ENCODE data around the gene SPATA2L.

Gene SPATA2L

DNA sequence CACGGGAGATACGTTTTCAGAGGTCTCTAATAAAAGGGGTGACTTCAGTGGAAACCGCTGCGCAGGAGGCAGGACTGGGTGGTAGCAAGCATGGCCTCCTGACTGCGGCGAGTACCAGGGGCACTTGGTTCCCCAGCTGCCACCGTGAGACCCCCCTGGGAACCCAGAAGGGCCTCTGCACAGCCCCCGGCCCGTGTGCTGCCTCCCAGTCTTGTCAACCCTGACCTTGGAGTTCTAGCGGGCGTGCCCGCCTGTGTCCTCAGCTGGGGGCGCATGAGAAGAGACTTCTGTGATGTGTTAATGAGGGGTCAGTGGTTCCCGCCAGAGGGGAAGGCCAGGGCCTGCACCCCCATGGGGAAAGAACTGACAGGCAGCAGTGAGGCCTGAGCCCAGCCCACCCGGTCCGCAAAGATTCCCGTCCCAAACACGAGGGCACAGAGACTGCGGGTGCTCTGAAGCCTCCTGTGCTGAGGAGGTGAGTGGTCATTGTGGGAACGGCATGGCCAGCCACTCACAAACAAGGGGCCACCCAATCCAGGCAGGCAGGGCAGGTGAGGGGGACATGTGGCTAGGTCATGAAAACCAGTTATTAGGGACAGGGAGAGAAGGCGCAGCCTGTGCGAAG lies 29.2 kb upstream of the SPATA2L start:
- intact Hi-C loops (cut with DNase I): no loop called here
- DNase-seq: no peak

DNA sequence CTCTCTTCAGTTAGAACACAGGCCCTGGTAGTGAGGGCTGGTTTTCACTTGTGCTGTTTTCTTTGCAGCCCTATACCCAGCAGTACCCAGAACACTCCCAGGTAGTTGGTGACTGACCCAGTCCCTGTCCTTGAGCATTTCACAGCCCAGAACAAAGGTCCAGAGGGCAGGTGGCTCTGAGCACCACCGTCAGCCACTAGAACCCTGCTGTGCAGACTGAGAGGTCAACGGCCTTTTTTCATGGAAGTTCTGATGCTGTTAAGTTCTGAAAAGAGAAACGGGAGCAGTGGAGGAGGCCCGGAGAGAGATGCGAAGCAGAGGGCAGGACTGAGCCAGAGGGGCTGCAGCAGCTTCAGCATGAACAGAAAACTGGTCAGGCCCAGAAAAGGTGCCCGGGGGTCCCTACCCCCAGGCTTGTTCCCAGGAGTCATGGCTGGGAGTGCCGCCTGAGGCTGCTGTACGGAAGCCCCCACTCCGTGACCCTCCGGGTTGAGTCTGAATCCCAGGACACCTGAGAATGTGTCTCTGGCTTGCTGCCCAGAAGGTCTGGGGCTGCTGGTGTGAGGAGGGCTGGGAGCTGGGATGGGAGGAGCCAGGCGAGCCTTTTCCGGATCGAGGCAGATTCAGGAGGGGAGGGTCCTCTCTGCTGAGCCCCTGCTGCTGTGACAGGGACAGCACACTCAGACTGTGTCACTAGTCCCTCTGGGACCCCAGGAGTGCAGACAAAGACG lies 28.5 kb upstream of the SPATA2L start:
- no peak for DNase-seq
- intact Hi-C loops (cut with DNase I): no loop called here

DNA sequence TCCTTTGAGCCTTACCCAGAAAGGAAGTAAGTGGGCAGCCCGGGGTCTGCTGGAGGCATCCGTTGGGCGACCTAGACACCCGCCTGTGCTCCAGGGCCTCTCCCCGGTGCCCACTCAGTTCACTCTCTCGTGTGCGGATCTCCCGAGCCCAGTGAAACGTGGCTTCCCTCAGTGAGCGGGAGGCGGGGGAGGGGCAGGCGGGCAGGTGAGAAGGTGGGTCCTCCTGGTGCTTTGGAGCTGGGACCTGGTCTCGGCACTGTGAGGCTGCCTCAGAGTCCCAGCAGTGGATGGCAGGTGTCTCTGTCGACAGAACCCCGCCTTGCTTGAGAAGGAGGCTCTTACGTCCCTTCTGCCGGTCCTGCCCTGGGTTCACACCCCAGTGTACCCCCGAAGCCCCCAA lies 27.8 kb upstream of the SPATA2L start:
- DNase-seq: no peak
- intact Hi-C loops (cut with DNase I): no loop called here

GRCh38 chr16:89727406-89728120 lies 26.1 kb upstream of the SPATA2L start:
- intact Hi-C loops (cut with DNase I): no loop called here
- peak in 1 of 42 donors; percentile 26 for DNase-seq

DNA sequence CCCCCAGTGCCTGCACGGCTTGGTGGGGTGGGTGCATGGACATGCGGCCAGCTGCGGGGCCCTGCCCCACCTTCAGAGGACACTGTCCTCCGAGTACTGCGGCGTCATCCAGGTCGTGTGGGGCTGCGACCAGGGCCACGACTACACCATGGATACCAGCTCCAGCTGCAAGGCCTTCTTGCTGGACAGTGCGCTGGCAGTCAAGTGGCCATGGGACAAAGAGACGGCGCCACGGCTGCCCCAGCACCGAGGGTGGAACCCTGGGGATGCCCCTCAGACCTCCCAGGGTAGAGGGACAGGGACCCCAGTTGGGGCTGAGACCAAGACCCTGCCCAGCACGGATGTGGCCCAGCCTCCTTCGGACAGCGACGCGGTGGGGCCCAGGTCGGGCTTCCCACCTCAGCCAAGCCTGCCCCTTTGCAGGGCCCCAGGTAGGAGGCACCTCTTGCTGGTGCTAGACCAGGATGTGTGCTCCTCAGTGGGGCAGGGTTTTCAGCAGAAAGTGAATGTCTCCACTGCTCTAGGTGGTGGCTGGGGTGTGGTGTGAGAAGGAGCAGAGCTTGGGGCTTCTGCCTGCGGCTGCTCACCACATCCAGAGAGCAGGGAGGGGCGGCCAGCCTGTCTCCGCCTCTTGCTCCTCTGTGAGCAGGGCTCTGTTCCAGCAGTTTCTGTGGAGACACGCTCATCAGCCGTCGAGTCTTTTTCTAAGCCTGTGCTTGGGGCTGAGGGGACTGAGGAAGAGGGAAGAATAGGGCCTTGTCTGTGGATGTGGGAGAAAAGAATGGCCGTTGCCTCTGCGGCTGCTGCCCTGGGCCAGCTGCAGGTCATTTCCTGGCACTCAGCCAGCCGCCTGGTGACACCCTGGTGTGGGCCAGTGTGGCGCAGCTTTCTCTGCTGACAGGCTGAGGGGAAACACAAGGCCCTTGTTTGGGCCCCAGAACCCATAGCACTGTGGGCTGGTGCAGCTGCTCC lies 22.1 kb upstream of the SPATA2L start:
- DNase-seq: peak; percentile 91 to 99 (median 97)
- intact Hi-C loops (cut with DNase I): no loop called here

DNA sequence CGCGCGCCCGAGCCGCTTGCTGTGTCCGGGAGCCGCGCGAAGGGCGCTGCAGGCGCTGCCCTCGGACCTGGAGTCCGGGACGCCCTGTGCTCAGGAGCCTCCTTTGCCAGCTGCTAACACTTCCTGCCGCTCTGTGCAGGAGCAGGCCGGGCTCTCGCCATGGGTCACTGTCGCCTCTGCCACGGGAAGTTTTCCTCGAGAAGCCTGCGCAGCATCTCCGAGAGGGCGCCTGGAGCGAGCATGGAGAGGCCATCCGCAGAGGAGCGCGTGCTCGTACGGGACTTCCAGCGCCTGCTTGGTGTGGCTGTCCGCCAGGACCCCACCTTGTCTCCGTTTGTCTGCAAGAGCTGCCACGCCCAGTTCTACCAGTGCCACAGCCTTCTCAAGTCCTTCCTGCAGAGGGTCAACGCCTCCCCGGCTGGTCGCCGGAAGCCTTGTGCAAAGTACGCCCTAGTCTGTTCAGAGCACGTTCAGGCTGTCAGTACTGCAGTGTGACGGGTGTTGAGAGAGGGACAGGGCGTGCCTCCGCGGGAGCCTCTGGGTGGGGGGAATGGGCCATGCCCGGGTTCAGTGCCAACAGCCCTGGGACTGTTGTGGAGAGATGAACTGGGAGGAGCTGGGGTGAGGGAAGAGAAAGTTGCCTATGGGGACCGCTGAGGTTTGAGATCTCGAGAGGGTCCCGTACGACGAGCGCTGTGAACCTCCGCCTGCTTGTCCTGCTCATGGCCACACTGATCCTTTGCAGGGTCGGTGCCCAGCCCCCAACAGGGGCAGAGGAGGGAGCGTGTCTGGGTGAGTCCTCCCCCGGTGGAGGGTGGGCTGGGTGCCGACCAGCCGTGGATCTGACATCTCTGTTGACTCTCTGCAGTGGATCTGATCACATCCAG lies 21.1 kb upstream of the SPATA2L start:
- intact Hi-C loops (cut with DNase I): no loop called here
- DNase-seq: peak in 31 of 42 donors; percentile 28 to 86 (median 56)

DNA sequence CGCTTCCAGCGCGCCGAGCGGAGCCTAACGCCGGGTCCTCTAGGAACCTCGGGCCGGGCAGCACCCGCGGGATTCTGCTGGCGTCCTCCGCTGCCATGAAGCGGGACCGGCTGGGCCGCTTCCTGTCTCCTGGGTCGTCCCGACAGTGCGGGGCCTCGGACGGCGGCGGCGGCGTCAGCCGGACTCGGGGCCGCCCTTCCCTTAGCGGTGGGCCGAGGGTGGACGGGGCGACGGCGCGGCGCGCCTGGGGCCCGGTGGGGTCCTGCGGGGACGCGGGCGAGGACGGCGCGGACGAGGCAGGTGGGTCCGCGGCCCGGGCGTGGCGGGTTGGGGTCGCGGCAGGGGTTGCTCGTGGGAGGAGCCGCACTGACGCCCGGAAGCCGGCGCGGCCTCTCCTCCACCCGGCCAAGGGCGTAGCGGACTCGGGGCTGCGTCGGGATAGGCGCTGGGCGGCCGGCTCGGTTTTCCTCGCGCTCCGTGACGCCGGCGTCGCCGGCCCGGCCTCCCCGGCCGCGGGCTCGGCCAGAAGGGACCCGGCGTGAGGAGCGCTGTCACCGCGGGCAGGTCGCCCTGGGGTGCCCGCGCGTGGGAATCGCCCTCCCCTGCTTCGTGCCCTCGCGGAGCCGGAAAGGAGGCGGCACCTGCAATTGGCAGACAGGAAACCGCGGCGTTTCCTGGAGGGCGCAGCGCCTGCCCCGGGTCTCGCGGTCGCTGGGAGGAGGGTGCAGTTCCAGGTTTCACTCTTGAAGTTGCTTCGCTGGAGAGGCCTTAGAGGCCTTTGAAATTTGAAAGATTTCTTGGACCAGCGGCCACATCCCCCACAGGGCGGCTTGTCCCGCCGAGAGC lies 20.3 kb upstream of the SPATA2L start:
- DNase-seq: peak in 35 of 42 donors; percentile 25 to 81 (median 59)
- intact Hi-C loops (cut with DNase I): no loop called here

- intact Hi-C loops (cut with DNase I): no loop called here
- DNase-seq: peak; percentile 64 to 94 (median 88)
These were observed 19.5 kb upstream of the SPATA2L start, which contains the start of the genes VPS9D1 and ZNF276 for GRCh38 chr16:89720813-89721545. Gene VPS9D1 (minus strand): TSS chr16:89720898. CDS start chr16:89720861, 37 bp downstream. Gene ZNF276 (plus strand): TSS chr16:89721537. CDS start chr16:89721641, 104 bp downstream.

DNA sequence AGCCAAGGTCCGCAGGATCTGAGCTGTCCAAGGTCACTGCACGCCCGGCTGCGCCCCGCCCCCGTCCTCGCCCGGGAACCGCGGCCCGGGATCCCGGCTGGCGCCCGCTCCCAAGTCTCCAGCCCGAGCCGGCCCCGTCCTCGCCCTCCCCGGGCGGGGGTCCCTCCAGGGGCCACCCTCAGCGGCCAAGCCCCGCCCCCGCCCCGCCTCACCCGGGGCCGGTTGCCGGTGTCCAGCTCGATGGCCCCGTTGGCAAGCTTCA lies 19.0 kb upstream of the SPATA2L start:
- intact Hi-C loops (cut with DNase I): no loop called here
- DNase-seq: peak in 18 of 42 donors; percentile 14 to 72 (median 54)

DNA sequence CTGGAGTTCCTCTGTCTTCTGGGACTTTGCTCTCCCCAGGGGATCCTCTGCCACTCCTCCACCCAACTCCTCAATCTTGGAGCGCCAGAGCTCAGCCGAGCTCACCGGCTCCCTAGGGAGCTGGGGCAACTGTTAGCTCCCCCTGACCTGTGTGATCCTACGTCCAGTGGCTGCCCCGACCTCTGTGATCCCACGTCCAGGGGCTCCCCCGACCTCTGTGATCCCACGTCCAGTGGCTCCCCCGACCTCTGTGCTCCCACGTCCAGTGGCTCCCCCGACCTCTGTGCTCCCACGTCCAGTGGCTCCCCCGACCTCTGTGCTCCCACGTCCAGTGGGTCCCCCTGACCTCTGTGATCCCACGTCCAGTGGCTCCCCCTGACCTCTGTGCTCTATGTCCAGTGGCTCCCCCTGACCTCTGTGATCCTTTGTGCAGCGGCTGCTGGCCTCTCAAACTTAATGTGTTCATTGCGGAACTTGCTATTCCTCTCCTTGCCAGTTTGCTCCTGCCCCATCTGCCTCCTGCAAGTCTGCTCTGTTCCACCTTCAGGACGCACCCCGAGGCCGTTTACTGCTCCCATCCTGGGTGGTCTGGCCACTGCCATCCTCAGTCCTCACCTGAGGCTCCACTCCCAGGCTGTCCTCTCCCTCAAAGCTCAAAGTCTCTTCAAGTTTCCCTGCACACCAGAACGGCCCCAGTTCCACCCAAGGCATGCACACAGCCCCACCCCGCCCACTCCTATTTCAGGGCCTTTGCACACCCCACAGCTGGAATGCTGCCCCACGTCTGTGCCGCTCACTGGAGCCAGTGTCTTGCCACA lies 16.4 kb upstream of the SPATA2L start:
- DNase-seq: no peak
- intact Hi-C loops (cut with DNase I): no loop called here

GRCh38 chr16:89716916-89717687 lies 15.6 kb upstream of the SPATA2L start:
- no peak for DNase-seq
- intact Hi-C loops (cut with DNase I): no loop called here

DNA sequence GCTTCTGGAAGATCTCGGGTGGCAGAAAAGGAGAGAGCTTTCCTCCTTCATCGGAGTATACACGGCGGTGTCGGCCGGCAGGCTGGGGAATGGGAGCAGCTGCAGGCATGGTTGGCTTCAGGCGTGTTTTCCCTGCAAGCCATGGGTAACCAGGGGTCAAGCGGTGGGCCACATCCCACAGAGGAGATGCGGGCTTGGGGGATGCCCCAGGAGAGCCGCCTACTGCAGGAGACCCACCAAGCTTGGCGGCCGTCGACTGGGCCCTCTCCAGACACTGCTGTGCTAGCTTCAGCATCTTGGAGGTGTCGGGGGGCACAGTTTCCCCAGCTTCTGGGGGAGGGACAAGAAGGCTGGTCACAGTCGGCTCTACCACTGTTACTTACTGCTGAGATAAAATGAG lies 15.0 kb upstream of the SPATA2L start:
- DNase-seq: no peak
- intact Hi-C loops (cut with DNase I): no loop called here

DNA sequence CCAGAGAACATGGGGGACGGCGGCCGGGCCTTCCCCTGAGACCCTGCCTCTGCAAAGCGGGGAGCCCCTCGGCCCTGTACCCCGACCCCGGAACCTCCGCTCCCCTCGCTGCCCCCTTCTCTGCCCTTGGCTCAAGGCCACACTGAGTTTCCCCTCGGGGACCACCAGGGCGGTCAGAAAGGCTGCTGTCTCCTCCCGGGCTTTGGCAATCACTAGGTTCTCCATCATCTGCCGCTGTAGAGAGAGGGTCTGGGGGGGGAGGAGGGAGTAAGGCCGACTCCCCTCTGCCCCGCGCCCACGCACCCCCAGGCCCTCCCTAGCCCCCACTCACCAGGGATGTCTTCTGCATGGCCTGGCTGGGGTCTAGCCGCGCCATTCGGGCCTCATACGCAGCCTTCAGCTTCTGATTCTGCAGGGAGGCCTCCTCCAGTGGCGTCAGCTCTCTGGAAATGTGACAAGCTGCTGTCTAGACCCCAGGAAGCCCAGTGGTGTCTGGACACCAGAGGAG lies 10.8 kb upstream of the SPATA2L start:
- intact Hi-C loops (cut with DNase I): no loop called here
- DNase-seq: no peak

GRCh38 chr16:89711601-89712273 lies 10.2 kb upstream of the SPATA2L start:
- intact Hi-C loops (cut with DNase I): no loop called here
- DNase-seq: peak in 5 of 42 donors; percentile 27 to 49 (median 36)
